ENCODE results near the gene CNKSR1.

The CNKSR1 gene

DNA sequence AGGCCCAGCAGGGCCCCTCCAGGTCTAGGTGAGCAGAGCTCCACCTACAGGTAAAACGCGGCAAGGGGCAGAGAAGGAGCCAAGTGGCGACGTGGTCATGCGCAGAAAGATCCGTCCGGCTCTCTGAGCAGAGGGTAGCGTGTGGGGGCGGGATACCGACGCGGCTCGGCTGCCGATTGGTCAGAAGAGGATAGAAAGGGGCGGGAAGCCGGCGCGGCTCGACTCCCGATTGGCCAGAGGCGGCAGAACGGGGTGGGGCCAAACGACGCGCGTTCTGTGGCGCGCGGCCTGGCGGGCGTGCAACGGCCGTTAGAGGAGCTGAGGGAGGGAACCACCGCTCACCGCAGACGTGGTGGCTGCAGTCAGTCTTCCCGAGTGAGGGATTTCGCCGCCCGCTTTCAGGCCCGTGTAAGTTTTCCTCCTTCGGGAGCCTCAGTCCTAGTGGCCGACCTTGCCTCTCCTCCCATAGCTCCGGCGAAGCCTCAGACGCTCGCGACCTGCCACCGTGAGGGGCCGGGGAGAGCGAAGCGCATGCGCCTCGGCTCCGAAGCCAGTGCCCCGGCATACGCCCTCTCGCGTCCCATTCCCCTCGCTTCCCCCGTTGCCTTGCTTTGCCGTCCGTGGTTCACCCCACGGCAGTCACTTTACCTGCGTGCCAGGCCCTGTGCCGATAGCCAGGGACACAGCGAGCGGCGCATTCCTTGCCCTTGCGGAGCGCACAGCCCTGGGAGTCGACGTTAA lies 56.8 kb downstream of the CNKSR1 start, which contains the start of gene CEP85:
CEP85 (plus strand) TSS at position 298 of the 741 bp plus-strand sequence. CDS start 5,584 bp downstream, outside the sequence.
- Histone ChIP-seq H3K23ac (ENCODE audit: low read length) (peak within 1 kb of the TSS; percentile 99), H3K9ac (ENCODE audit: low read length) (peak within 1 kb of the TSS; percentile 99), H2BK5ac (ENCODE audit: low read length) (peak within 1 kb of the TSS; percentile 67), H3K4me2 (ENCODE audit: low read length) (peak within 1 kb of the TSS; percentile 80), H3K4ac (ENCODE audit: low read depth, low read length) (no peak within 1 kb of the TSS), H2AK5ac (ENCODE audit: low read length) (peak within 1 kb of the TSS; percentile 13), H3K79me2 (ENCODE audit: control insufficient read depth, insufficient read depth, low read length) (peaks cover 30% of the 10 kb centered on the region), H3K36me3 (ENCODE audit: control insufficient read depth, insufficient read depth, low read length) (no peaks in the 10 kb centered on the region), H3K4me3 (ENCODE audit: low read length) (peak within 1 kb of the TSS; percentile 99), H2BK120ac (ENCODE audit: low read depth, low read length) (no peak within 1 kb of the TSS), H2BK15ac (replicated peaks; ENCODE audit: low read depth) (no peak within 1 kb of the TSS), H3K4me1 (ENCODE audit: control insufficient read depth, low read depth, low read length) (peaks cover 3% of the 10 kb centered on the region), H3K56ac (ENCODE audit: low read length) (peak within 1 kb of the TSS; percentile 100), H3K27ac (ENCODE audit: low read depth, low read length) (peak within 1 kb of the TSS; percentile 74), H3K18ac (ENCODE audit: low read length) (peak within 1 kb of the TSS; percentile 63), H4K8ac (ENCODE audit: low read depth, low read length) (no peak within 1 kb of the TSS), H4K5ac (ENCODE audit: low read length) (no peak within 1 kb of the TSS), H3K79me1 (ENCODE audit: low read length) (peaks cover 10% of the 10 kb centered on the region), H3K27me3 (ENCODE audit: insufficient read depth, low read length, poor library complexity) (no peaks in the 10 kb centered on the region)
- DNase-seq: peak; percentile 99
- no CpG with 5 or more reads among the region's 73 CpGs for WGBS (ENCODE audit: extremely low coverage, insufficient coverage, low lambda C conversion rate)

DNA sequence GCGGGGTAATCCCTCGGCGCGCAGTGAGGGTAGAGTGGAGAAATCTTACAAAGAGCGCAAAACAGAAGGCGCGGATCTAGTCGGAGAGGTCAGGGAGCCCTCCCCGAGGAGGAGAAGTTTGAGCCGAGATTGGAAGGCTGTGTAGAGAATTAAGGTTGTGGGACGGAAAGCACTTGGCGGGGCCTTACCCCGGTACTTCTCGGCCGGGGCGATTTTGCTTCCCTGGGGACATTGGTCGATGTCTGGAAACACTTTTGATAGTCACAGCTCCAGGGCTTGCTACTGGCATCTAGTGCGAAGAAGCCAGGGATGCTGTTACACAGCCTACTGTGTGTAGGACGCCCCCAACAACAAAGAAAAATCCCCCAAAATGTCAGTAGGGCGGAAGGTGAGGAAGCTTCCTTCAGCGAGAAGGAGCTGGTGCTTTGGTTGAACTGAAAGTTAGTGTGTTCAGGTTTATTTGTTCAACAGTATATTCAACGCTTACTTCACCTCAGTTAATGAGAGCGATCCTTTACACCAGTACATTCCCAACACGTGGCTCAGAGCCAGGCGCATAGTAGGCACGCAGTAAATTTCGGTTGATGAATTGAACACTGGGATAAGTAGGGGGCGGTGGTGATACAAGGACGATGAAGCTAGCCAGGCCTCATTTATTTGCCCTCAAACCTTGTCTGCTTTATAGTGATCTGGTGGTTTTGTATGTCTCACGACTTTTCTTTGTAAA lies 57.5 kb downstream of the CNKSR1 start:
- H3K4me3 ChIP-seq (ENCODE audit: low read length): peak overlapping the region; percentile 99
- no peaks in the 10 kb centered on the region for H3K36me3 ChIP-seq (ENCODE audit: control insufficient read depth, insufficient read depth, low read length)
- H3K79me1 ChIP-seq (ENCODE audit: low read length): peaks cover 10% of the 10 kb centered on the region
- H3K56ac ChIP-seq (ENCODE audit: low read length): peak overlapping the region; percentile 100
- no peak overlapping the region for H3K18ac ChIP-seq (ENCODE audit: low read length)
- H2BK120ac ChIP-seq (ENCODE audit: low read depth, low read length): no peak overlapping the region
- peak overlapping the region; percentile 80 for H3K4me2 ChIP-seq (ENCODE audit: low read length)
- H2BK15ac ChIP-seq (replicated peaks; ENCODE audit: low read depth): no peak overlapping the region
- no peak overlapping the region for H2BK5ac ChIP-seq (ENCODE audit: low read length)
- peak overlapping the region; percentile 13 for H2AK5ac ChIP-seq (ENCODE audit: low read length)
- peaks cover 3% of the 10 kb centered on the region for H3K4me1 ChIP-seq (ENCODE audit: control insufficient read depth, low read depth, low read length)
- peaks cover 32% of the 10 kb centered on the region for H3K79me2 ChIP-seq (ENCODE audit: control insufficient read depth, insufficient read depth, low read length)
- no peaks in the 10 kb centered on the region for H3K27me3 ChIP-seq (ENCODE audit: insufficient read depth, low read length, poor library complexity)
- no peak overlapping the region for H4K8ac ChIP-seq (ENCODE audit: low read depth, low read length)
- H3K23ac ChIP-seq (ENCODE audit: low read length): peak overlapping the region; percentile 99
- no peak overlapping the region for H4K5ac ChIP-seq (ENCODE audit: low read length)
- peak; percentile 57 for DNase-seq
- no peak overlapping the region for H3K4ac ChIP-seq (ENCODE audit: low read depth, low read length)
- no CpG with 5 or more reads among the region's 30 CpGs for WGBS (ENCODE audit: extremely low coverage, insufficient coverage, low lambda C conversion rate)
- H3K9ac ChIP-seq (ENCODE audit: low read length): peak overlapping the region; percentile 99
- H3K27ac ChIP-seq (ENCODE audit: low read depth, low read length): peak overlapping the region; percentile 2

GRCh38 chr1:26237230-26237966 lies 60.1 kb downstream of the CNKSR1 start:
- H4K5ac ChIP-seq (ENCODE audit: low read length): no peak overlapping the region
- H3K4me1 ChIP-seq (ENCODE audit: control insufficient read depth, low read depth, low read length): peaks cover 3% of the 10 kb centered on the region
- no peak overlapping the region for H3K18ac ChIP-seq (ENCODE audit: low read length)
- H2AK5ac ChIP-seq (ENCODE audit: low read length): no peak overlapping the region
- no peak overlapping the region for H3K4me2 ChIP-seq (ENCODE audit: low read length)
- H4K8ac ChIP-seq (ENCODE audit: low read depth, low read length): no peak overlapping the region
- H2BK120ac ChIP-seq (ENCODE audit: low read depth, low read length): no peak overlapping the region
- H3K56ac ChIP-seq (ENCODE audit: low read length): no peak overlapping the region
- peaks cover 12% of the 10 kb centered on the region for H3K79me1 ChIP-seq (ENCODE audit: low read length)
- H3K79me2 ChIP-seq (ENCODE audit: control insufficient read depth, insufficient read depth, low read length): peaks cover 32% of the 10 kb centered on the region
- H3K27ac ChIP-seq (ENCODE audit: low read depth, low read length): no peak overlapping the region
- no peaks in the 10 kb centered on the region for H3K36me3 ChIP-seq (ENCODE audit: control insufficient read depth, insufficient read depth, low read length)
- no peak overlapping the region for H3K4me3 ChIP-seq (ENCODE audit: low read length)
- no peak overlapping the region for H3K9ac ChIP-seq (ENCODE audit: low read length)
- no peak overlapping the region for H2BK15ac ChIP-seq (replicated peaks; ENCODE audit: low read depth)
- no peak overlapping the region for H3K23ac ChIP-seq (ENCODE audit: low read length)
- no peak overlapping the region for H2BK5ac ChIP-seq (ENCODE audit: low read length)
- no peaks in the 10 kb centered on the region for H3K27me3 ChIP-seq (ENCODE audit: insufficient read depth, low read length, poor library complexity)
- no peak overlapping the region for H3K4ac ChIP-seq (ENCODE audit: low read depth, low read length)
- no peak for DNase-seq
- WGBS (ENCODE audit: extremely low coverage, insufficient coverage, low lambda C conversion rate): no CpG with 5 or more reads among the region's 6 CpGs
